RWPE2 (cell line): ENCODE data around the gene ATP2A3.

Experiments used
- ATAC-seq: fragments of 200-7000 bp; cut with Tn5 transposase; 3 replicates; pipeline ENCODE4 v1.9.1; 2021; ENCODE audit warnings: low read depth
- DNase-seq: peaks from one replicate; pipeline ENCODE4 v3.0.0-alpha.2; 2020; ENCODE audit warnings: low spot score
- H3K27ac ChIP-seq: fragments of 450-650 bp; 2 replicates; pipeline ENCODE4 v1.5.1; 2017; ENCODE audit warnings: mild to moderate bottlenecking; ENCODE audit not compliant: poor library complexity, severe bottlenecking
- H3K27me3 ChIP-seq: fragments of 250-450 bp; sonication (Bioruptor Pico); 2 replicates; pipeline ENCODE4 v1.5.1; 2021; ENCODE audit warnings: mild to moderate bottlenecking, moderate library complexity; ENCODE audit not compliant: insufficient read depth, poor library complexity, severe bottlenecking
- H3K36me3 ChIP-seq: fragments of 250-450 bp; sonication (Bioruptor Pico); 2 replicates; pipeline ENCODE4 v1.5.1; 2020; ENCODE audit warnings: low read depth, mild to moderate bottlenecking, moderate library complexity
- H3K4me1 ChIP-seq: fragments of 250-450 bp; sonication (Bioruptor Pico); 2 replicates; pipeline ENCODE4 v1.5.1; 2021; ENCODE audit warnings: mild to moderate bottlenecking, moderate library complexity; ENCODE audit not compliant: insufficient read depth, poor library complexity, severe bottlenecking
- H3K4me3 ChIP-seq: fragments of 250-450 bp; sonication (Bioruptor Pico); 2 replicates; pipeline ENCODE4 v1.5.1; 2021; ENCODE audit warnings: mild to moderate bottlenecking, moderate library complexity; ENCODE audit not compliant: severe bottlenecking
- H3K9me3 ChIP-seq: fragments of 250-450 bp; sonication (Bioruptor Pico); 2 replicates; pipeline ENCODE4 v1.5.1; 2021; ENCODE audit warnings: mild to moderate bottlenecking, moderate library complexity; ENCODE audit not compliant: severe bottlenecking
- CTCF ChIP-seq: fragments of 450-650 bp; IDR thresholded peaks from one replicate; pipeline ENCODE4 v1.5.1; 2017; ENCODE audit warnings: mild to moderate bottlenecking, moderate library complexity; ENCODE audit not compliant: poor library complexity, severe bottlenecking

ATP2A3 gene

GRCh38 chr17:3955673-3955988 lies 8.6 kb downstream of the ATP2A3 start:
- no peaks in the 10 kb centered on the region for H3K27me3 ChIP-seq
- H3K4me1 ChIP-seq = peaks cover 6% of the 10 kb centered on the region
- no peaks in the 10 kb centered on the region for H3K9me3 ChIP-seq
- H3K36me3 ChIP-seq = no peaks in the 10 kb centered on the region
- no peak for ATAC-seq
- no peak for DNase-seq
- TF ChIP-seq CTCF = no peak
- H3K27ac ChIP-seq = no peak overlapping the region
- no peak overlapping the region for H3K4me3 ChIP-seq

GRCh38 chr17:3954976-3955672 lies 9.1 kb downstream of the ATP2A3 start:
- Histone ChIP-seq H3K9me3 (no peaks in the 10 kb centered on the region), H3K4me3 (no peak overlapping the region), H3K27ac (no peak overlapping the region), H3K27me3 (no peaks in the 10 kb centered on the region), H3K4me1 (peaks cover 6% of the 10 kb centered on the region), H3K36me3 (no peaks in the 10 kb centered on the region)
- DNase-seq = no peak
- TF ChIP-seq CTCF = no peak
- ATAC-seq = no peak

GRCh38 chr17:3954086-3954485 lies 10.2 kb downstream of the ATP2A3 start:
- Histone ChIP-seq H3K4me3 (no peak overlapping the region), H3K36me3 (no peaks in the 10 kb centered on the region), H3K27ac (no peak overlapping the region), H3K9me3 (no peaks in the 10 kb centered on the region), H3K4me1 (no peaks in the 10 kb centered on the region), H3K27me3 (no peaks in the 10 kb centered on the region)
- DNase-seq (no peak), ATAC-seq (no peak)
- TF ChIP-seq CTCF = no peak

- ATAC-seq (no peak), DNase-seq (no peak)
- Histone ChIP-seq H3K4me3 (no peak overlapping the region), H3K36me3 (no peaks in the 10 kb centered on the region), H3K9me3 (no peaks in the 10 kb centered on the region), H3K27me3 (no peaks in the 10 kb centered on the region), H3K4me1 (no peaks in the 10 kb centered on the region), H3K27ac (no peak overlapping the region)
- no peak for TF ChIP-seq CTCF
These were observed 10.7 kb downstream of the ATP2A3 start for GRCh38 chr17:3953542-3953941.

GRCh38 chr17:3952186-3952585 lies 12.1 kb downstream of the ATP2A3 start:
- H3K9me3 ChIP-seq = no peaks in the 10 kb centered on the region
- H3K27me3 ChIP-seq = no peaks in the 10 kb centered on the region
- ATAC-seq (no peak), DNase-seq (no peak)
- no peak overlapping the region for H3K27ac ChIP-seq
- no peak for TF ChIP-seq CTCF
- H3K4me1 ChIP-seq = no peaks in the 10 kb centered on the region
- no peak overlapping the region for H3K4me3 ChIP-seq
- H3K36me3 ChIP-seq = no peaks in the 10 kb centered on the region
